Ascending aorta (tissue), 2 donors: Measurements from ENCODE around the gene FKBP1A. TPM values are rescaled to one million over a fixed set of nuclear protein-coding genes. Genes with fewer than 3 reads are reported as not detected.

Source experiments
- DNase-seq, 2 donors: peaks; one replicate each; pipeline ENCODE4 v3.0.0-alpha.2; 2019; ENCODE audit warnings: low spot score in 2 of 2
- H3K27ac ChIP-seq, 2 donors: fragments of 200-600 bp; sonication (generic); one replicate each; pipeline ENCODE4 v1.5.1; 2016 to 2017; ENCODE audit warnings: mild to moderate bottlenecking in 1 of 2
- H3K27me3 ChIP-seq: fragments of 200-600 bp; sonication (generic); one replicate; pipeline ENCODE4 v1.5.1; 2017
- H3K36me3 ChIP-seq, 2 donors: fragments of 200-600 bp; sonication (generic); one replicate each; pipeline ENCODE4 v1.5.1; 2016
- H3K4me1 ChIP-seq, 2 donors: fragments of 200-600 bp; sonication (generic); one replicate each; pipeline ENCODE4 v1.5.1; 2016 to 2017; ENCODE audit warnings: mild to moderate bottlenecking in 1 of 2
- H3K4me3 ChIP-seq, 2 donors: fragments of 200-600 bp; sonication (generic); one replicate each; pipeline ENCODE4 v1.5.1; 2016 to 2017; ENCODE audit warnings: mild to moderate bottlenecking in 1 of 2
- H3K9me3 ChIP-seq, 2 donors: fragments of 200-600 bp; sonication (generic); one replicate each; pipeline ENCODE4 v1.5.1; 2016
- CTCF ChIP-seq, 3 experiments: fragments of 200-600 bp in 2 of 3; fragments of 450-650 bp in 1 of 3; sonication (generic) in 2 of 3; IDR thresholded peaks; one replicate each; pipeline ENCODE4 v1.5.1; 2016 to 2019; ENCODE audit warnings: antibody characterized with exemption in 3 of 3, mild to moderate bottlenecking in 1 of 3, moderate library complexity in 1 of 3
- intact Hi-C: fragments of 100-400 bp; cut with DNase I; formaldehyde crosslinking; loops from one replicate; pipeline ENCODE4 v1.15.1; 2023
- total RNA-seq: library from RNA; depleted of rRNA; stranded (reverse); fragments of >200 nt; gene quantifications from one replicate; pipeline ENCODE4 v1.1.0, GENCODE V29; 2016

Gene FKBP1A
- total RNA-seq, 1 donor from 2014 or later: 202 TPM

- Histone ChIP-seq H3K27ac (no peak overlapping the region), H3K27me3 (no peaks in the 10 kb centered on the region), H3K4me1 (peaks cover 4 to 13% of the 10 kb centered on the region in 2 donors), H3K4me3 (no peak overlapping the region), H3K9me3 (no peaks in the 10 kb centered on the region), H3K36me3 (no peaks in the 10 kb centered on the region)
- DNase-seq: no peak
- intact Hi-C loops: loop anchor here (10.0 kb wide), 2 partner anchors 741 to 1071 kb away; partner anchors contain the start of genes SOX12 and SRXN1
- no peak for TF ChIP-seq CTCF (IDR thresholded peaks at IDR 0.05)
Observed at GRCh38 chr20:1396264-1396663, 3.4 kb upstream of the FKBP1A start.

- no peak overlapping the region for H3K27ac ChIP-seq
- no peak for DNase-seq
- TF ChIP-seq CTCF (IDR thresholded peaks at IDR 0.05): no peak
Observed at GRCh38 chr20:1394686-1395085, 1.8 kb upstream of the FKBP1A start.

GRCh38 chr20:1393507-1393882 is 641 bp upstream of the FKBP1A start:
- no peaks in the 10 kb centered on the region for H3K9me3 ChIP-seq
- peak overlapping the region; percentile 80 to 92 for H3K4me3 ChIP-seq
- no peak for TF ChIP-seq CTCF (IDR thresholded peaks at IDR 0.05)
- peak overlapping the region; percentile 84 to 86 for H3K27ac ChIP-seq
- H3K4me1 ChIP-seq: peaks cover 13 to 37% of the 10 kb centered on the region in 2 donors
- intact Hi-C loops: loop anchor here (1.0 to 10.0 kb wide), 7 partner anchors 68 to 1069 kb away; partner anchors contain the start of genes NSFL1C, PSMF1, SNPH and SOX12
- no peaks in the 10 kb centered on the region for H3K36me3 ChIP-seq
- DNase-seq: no peak
- no peaks in the 10 kb centered on the region for H3K27me3 ChIP-seq

More at GRCh38 chr20:1394686-1395085, 1.8 kb upstream of the FKBP1A start:
- Histone ChIP-seq H3K4me1 (peaks cover 8 to 29% of the 10 kb centered on the region in 2 donors), H3K4me3 (no peak overlapping the region), H3K36me3 (no peaks in the 10 kb centered on the region), H3K9me3 (no peaks in the 10 kb centered on the region), H3K27me3 (no peaks in the 10 kb centered on the region)
- intact Hi-C loops: loop anchor here (10.0 kb wide), 2 partner anchors 740 to 1070 kb away; partner anchors contain the start of genes SOX12 and SRXN1

- H3K9me3 ChIP-seq: no peaks in the 10 kb centered on the region
- H3K4me1 ChIP-seq: peaks cover 13 to 41% of the 10 kb centered on the region in 2 donors
Observed at GRCh38 chr20:1392443-1392692, 486 bp downstream of the FKBP1A start.

DNA sequence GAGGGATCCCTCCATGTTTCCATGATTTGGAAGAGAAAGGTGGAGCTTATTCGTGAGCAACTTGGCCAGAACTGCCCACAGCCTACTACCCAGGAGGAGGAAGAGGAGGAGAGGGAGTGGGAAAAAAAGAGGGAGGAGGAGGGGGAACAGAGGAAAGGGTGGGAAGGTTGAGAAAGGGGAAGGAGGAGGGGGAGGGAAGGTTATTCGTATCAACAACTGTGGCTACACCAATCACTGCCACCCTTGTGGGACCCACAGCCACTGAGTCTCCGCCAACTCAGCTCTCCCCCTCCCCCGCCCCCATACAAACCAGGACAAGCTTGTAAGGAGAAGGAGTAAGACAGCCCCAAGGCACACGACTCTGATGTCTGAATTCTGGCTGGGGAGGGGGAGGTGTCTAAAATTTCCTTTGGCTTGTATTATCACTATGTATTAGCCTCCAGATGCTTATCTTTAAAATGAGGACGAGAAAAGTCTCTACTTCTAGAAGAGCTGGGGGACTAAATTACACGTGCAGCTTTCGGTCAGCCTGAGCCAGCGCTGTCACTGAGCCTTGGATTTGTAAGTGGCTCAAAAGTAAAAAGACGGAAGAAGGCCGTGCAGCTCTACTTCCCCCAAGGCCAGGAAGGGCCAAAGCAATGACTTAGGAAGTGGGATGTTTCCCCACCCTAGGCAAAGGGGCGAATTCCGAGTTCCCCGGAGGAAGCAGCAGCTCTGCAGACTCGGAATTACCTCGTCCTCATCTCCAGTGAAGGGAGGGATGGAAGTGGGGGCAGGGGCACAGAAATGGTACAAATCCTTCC is 1.0 kb downstream of the FKBP1A start:
- Histone ChIP-seq H3K36me3 (no peaks in the 10 kb centered on the region), H3K27me3 (no peaks in the 10 kb centered on the region), H3K9me3 (no peaks in the 10 kb centered on the region), H3K4me3 (peak overlapping the region; percentile 80 to 92), H3K27ac (peak overlapping the region; percentile 84 to 86), H3K4me1 (peaks cover 13 to 41% of the 10 kb centered on the region in 2 donors)
- TF ChIP-seq CTCF (IDR thresholded peaks at IDR 0.05): no peak
- no peak for DNase-seq
- intact Hi-C loops: loop anchor here (2.0 to 10.0 kb wide), 4 partner anchors 125 to 1067 kb away; partner anchors contain the start of genes PSMF1, SNPH, SOX12 and SRXN1

More at GRCh38 chr20:1392443-1392692, 486 bp downstream of the FKBP1A start:
- peak overlapping the region; percentile 84 to 86 for H3K27ac ChIP-seq
- no peak for DNase-seq
- TF ChIP-seq CTCF (IDR thresholded peaks at IDR 0.05): no peak
- intact Hi-C loops: loop anchor here (2.0 to 10.0 kb wide), 4 partner anchors 126 to 1068 kb away; partner anchors contain the start of genes PSMF1, SNPH, SOX12 and SRXN1
- no peaks in the 10 kb centered on the region for H3K27me3 ChIP-seq
- H3K4me3 ChIP-seq: peak overlapping the region; percentile 80 to 92
- no peaks in the 10 kb centered on the region for H3K36me3 ChIP-seq
